Adrenal gland (tissue), 12 donors: Measurements from ENCODE around the gene GSE1. TPM values are rescaled to one million over a fixed set of nuclear protein-coding genes. Genes with fewer than 3 reads are reported as not detected.

Experiments
- DNase-seq, 7 donors: peaks; one replicate each; pipeline ENCODE4 v3.0.0-alpha.2; 2019 to 2020
- H3K27ac ChIP-seq, 5 donors: fragments of 200-600 bp; sonication (generic) in 4 of 5; 1 replicate in 3 of 5; 2 replicates in 2 of 5; pipeline versions ENCODE4 v1.5.1 to v1.8.0; 2016 to 2020; ENCODE audit warnings: mild to moderate bottlenecking in 1 of 5
- H3K27me3 ChIP-seq: fragments of 200-600 bp; 2 replicates; pipeline ENCODE4 v1.8.0; 2021
- H3K36me3 ChIP-seq, 2 donors: fragments of 200-600 bp; replicated peaks in 1 of 2; 1 replicate in 1 of 2; 2 replicates in 1 of 2; pipeline versions ENCODE4 v1.5.1 to v1.8.0; 2018 to 2022
- H3K4me1 ChIP-seq, 2 donors: fragments of 200-600 bp; replicated peaks in 1 of 2; 1 replicate in 1 of 2; 2 replicates in 1 of 2; pipeline versions ENCODE4 v1.5.1 to v1.8.0; 2018 to 2021
- H3K4me3 ChIP-seq, 4 donors: fragments of 200-600 bp; sonication (generic) in 3 of 4; one replicate each; pipeline ENCODE4 v1.5.1; 2016 to 2018
- H3K9me3 ChIP-seq, 3 donors: fragments of 200-600 bp; sonication (generic) in 1 of 3; replicated peaks in 1 of 3; 1 replicate in 2 of 3; 2 replicates in 1 of 3; pipeline versions ENCODE4 v1.5.1 to v1.8.0; 2016 to 2021
- POLR2A ChIP-seq, 2 donors: fragments of 450-650 bp; IDR thresholded peaks; one replicate each; pipeline ENCODE4 v1.6.1; 2017; ENCODE audit warnings: antibody characterized with exemption in 2 of 2, mild to moderate bottlenecking in 2 of 2, moderate library complexity in 1 of 2
- WGBS, 4 donors: extraction: QIAGEN DNeasy Blood & Tissue Kit in 2 of 4; methylation state at CpG; one replicate each; pipeline versions ENCODE4 v1.1.5 to v1.1.7; 2013 to 2017; 5-methylcytosine and 5-hydroxymethylcytosine counted together
- intact Hi-C, 2 donors: fragments of 100-400 bp; cut with DNase I; formaldehyde crosslinking; loops; one replicate each; pipeline versions ENCODE4 v1.14.1 to v1.15.0; 2022 to 2023
- polyA plus RNA-seq, 3 donors: library from polyadenylated mRNA; stranded (reverse); fragments of 200-250 nt in 2 of 3; fragments of 350-450 nt in 1 of 3; fragmentation: Illumina TruSeq in 1 of 3; extraction: RNeasy Lipid Tissue Mini Kit (QIAGEN cat#74804) in 1 of 3; gene quantifications; one replicate each; pipeline ENCODE4 v1.2.3, GENCODE V29; 2013 to 2014
- total RNA-seq, 9 donors: library from RNA; depleted of rRNA in 4 of 9; stranded (reverse); fragments of >200 nt in 4 of 9; fragments of 120-200 nt in 1 of 9; fragmentation: NEBNext Ultra II Directional in 1 of 9; extraction: Animal tissue kit (Norgen Biotek cat#: 25700) in 1 of 9; gene quantifications; one replicate each; pipeline versions ENCODE4 v1.1.0 to v1.2.4, GENCODE V29; 2013 to 2023
- TF ChIP-seq, protein P1 (sequence below), 6 experiments: fragments of 450-650 bp in 4 of 6; fragments of 200-600 bp in 2 of 6; sonication (generic) in 1 of 6; IDR thresholded peaks; 1 replicate in 5 of 6; 2 replicates in 1 of 6; pipeline versions ENCODE4 v1.5.1 to v1.8.0; 2016 to 2021; ENCODE audit warnings: antibody characterized with exemption in 6 of 6, mild to moderate bottlenecking in 2 of 6, moderate library complexity in 1 of 6
- donor health status: healthy with polysubstance abuse.
- donor health status: Bipolar disorder and iron deficiency.
- donor health status: DM: yes; HTN: yes; CAD: no.
- donor health status: DM: no; HTN: no; CAD: no.
- donor health status: DM: no; HTN: no; CAD: no.
- donor health status: DM: yes; HTN: yes; CAD: no.

Gene GSE1
- total and polyA plus RNA-seq, 12 donors: 7.8 to 99.9 (median 64.8) TPM

- Histone ChIP-seq H3K4me1 (no peaks in the 10 kb centered on the region), H3K36me3 (no peaks in the 10 kb centered on the region), H3K4me3 (no peak overlapping the region), H3K9me3 (no peaks in the 10 kb centered on the region), H3K27me3 (no peaks in the 10 kb centered on the region), H3K27ac (no peak overlapping the region)
- DNase-seq: no peak
- WGBS, 4 donors: 82 to 91% (median 83%) methylated on average over 6 of the region's 6 CpGs
- no peak for TF ChIP-seq POLR2A (IDR thresholded peaks at IDR 0.05)
- TF ChIP-seq, protein P1, sequence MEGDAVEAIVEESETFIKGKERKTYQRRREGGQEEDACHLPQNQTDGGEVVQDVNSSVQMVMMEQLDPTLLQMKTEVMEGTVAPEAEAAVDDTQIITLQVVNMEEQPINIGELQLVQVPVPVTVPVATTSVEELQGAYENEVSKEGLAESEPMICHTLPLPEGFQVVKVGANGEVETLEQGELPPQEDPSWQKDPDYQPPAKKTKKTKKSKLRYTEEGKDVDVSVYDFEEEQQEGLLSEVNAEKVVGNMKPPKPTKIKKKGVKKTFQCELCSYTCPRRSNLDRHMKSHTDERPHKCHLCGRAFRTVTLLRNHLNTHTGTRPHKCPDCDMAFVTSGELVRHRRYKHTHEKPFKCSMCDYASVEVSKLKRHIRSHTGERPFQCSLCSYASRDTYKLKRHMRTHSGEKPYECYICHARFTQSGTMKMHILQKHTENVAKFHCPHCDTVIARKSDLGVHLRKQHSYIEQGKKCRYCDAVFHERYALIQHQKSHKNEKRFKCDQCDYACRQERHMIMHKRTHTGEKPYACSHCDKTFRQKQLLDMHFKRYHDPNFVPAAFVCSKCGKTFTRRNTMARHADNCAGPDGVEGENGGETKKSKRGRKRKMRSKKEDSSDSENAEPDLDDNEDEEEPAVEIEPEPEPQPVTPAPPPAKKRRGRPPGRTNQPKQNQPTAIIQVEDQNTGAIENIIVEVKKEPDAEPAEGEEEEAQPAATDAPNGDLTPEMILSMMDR (IDR thresholded peaks at IDR 0.05): no peak
- intact Hi-C loops: no loop called here
Observed at GRCh38 chr16:85708338-85708737, 95.2 kb downstream of the GSE1 start.

DNA sequence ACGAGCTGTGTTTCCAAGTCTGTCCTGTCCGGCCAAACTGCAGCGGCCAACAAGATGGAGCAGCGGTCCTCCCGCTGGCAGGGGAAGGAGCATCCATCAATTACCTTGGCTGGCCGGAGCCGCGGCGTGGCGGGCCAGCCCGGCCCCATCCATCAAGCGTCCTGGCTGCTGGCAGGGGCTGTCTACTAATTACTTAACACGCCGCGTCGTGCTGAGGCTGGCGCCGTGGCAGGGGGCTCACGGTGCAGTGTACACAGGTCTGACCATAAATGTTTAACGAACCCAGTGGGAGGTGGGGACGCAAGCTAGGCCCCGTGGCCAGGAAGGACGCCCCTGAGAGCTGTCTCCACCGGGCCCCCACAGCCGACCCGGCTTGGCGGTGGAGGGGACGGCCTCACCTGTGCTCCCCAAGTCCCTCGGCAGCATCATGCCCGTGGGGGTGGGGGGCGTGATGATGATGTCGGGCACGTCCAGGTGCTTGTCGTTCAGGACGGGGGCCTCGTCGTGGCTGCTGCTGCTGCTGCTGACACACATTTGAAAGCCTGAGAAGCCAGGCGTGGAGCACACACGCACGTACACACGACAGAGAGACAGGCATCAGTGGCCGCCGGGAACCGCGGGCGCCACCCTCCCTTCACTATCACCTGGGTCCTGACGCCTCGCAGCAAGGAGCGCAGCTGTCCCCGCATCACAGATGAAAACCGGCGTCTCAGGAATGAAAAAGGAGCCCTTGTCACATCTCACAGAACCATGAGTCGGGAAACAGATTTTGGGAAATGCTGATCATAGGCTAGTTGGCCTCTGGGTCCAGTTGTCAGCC, 96.9 kb downstream of the GSE1 start:
- Histone ChIP-seq H3K4me1 (no peaks in the 10 kb centered on the region), H3K9me3 (no peaks in the 10 kb centered on the region), H3K36me3 (no peaks in the 10 kb centered on the region), H3K4me3 (no peak overlapping the region), H3K27me3 (no peaks in the 10 kb centered on the region), H3K27ac (no peak overlapping the region)
- TF ChIP-seq, protein P1 (IDR thresholded peaks at IDR 0.05): no peak
- intact Hi-C loops: loop anchor here in 1 of 2 donors (10.0 kb wide), 2 partner anchors 315 to 435 kb away; no protein-coding TSS in a partner anchor
- WGBS, 4 donors: 42 to 58% (median 53%) methylated on average over 13 to 53 of the region's 53 CpGs
- no peak for DNase-seq

DNA sequence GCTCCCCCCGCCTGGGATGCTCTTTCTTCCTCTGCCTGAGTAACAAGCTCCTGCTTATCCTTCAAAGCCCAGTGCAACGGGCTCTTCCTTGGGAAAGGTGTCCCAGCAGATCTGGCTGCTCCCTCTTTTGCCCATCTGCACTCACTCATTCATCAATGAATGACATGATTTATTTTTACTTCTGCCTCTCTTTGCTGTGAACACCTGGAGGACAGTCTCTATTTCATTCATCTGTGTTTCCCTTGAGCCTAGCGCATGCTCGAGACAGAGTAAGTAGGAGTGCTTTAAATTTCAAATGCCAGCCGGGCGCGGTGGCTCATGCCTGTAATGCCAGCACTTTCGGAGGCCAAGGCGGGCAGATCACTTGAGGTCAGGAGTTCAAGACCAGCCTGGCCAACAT, 97.6 kb downstream of the GSE1 start:
- Histone ChIP-seq H3K4me1 (no peaks in the 10 kb centered on the region), H3K36me3 (no peaks in the 10 kb centered on the region), H3K27ac (no peak overlapping the region), H3K4me3 (no peak overlapping the region), H3K27me3 (no peaks in the 10 kb centered on the region), H3K9me3 (no peaks in the 10 kb centered on the region)
- intact Hi-C loops: loop anchor here in 1 of 2 donors (10.0 kb wide), 2 partner anchors 316 to 436 kb away; no protein-coding TSS in a partner anchor
- WGBS, 4 donors: 66 to 84% (median 82%) methylated on average over 9 of the region's 9 CpGs
- no peak for DNase-seq
- TF ChIP-seq, protein P1 (IDR thresholded peaks at IDR 0.05): no peak

DNA sequence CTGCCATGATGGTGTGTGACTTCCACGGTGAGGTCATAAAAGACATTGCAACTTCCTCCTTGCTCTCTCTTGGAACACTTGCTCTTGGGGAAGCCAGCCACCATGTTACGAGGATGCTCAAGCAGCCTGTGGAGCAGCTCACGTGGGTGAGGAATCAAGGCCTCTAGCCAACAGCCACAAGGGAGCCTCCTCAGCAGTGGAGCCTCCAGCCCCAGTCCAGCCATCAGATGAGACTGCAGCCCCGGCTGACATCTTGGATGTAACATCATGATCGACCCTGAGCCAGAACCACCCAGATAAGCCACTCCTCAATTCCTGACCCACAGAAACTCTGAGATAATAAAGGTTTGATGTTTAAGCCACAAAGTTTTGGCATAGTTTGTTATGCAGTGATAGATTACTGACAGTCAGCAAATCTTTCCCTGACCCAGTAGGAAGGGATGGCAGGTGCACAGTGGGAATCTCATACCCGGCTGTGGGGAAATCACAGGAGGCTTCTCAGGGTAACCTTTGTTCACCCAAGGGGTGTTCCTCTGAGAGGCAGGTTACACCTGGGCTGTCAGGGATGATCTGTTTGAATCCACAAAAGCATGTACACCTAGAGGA, 99.0 kb downstream of the GSE1 start:
- Histone ChIP-seq H3K4me1 (peaks cover 0 to 5% of the 10 kb centered on the region in 2 donors), H3K27me3 (no peaks in the 10 kb centered on the region), H3K4me3 (no peak overlapping the region), H3K9me3 (no peaks in the 10 kb centered on the region), H3K36me3 (no peaks in the 10 kb centered on the region), H3K27ac (no peak overlapping the region)
- TF ChIP-seq, protein P1 (IDR thresholded peaks at IDR 0.05): no peak
- no peak for TF ChIP-seq POLR2A (IDR thresholded peaks at IDR 0.05)
- intact Hi-C loops: loop anchor here in 1 of 2 donors (10.0 kb wide), 2 partner anchors 317 to 437 kb away; no protein-coding TSS in a partner anchor
- no peak for DNase-seq
- WGBS, 4 donors: 80 to 92% (median 89%) methylated on average over 2 to 6 of the region's 6 CpGs
